GM12878 (cell line): ENCODE data around the gene GNRHR. TPM values are rescaled to one million over a fixed set of nuclear protein-coding genes. Genes with fewer than 3 reads are reported as not detected.

ENCODE experiments used
- ATAC-seq: fragments of 200-7000 bp; cut with Tn5 transposase; 3 replicates; pipeline ENCODE4 v1.9.1; 2020; ENCODE audit warnings: mild to moderate bottlenecking, moderate library complexity
- BruUV-seq: library from RNA; stranded (reverse); fragments of 400-500 nt; replicated peaks from 2 replicates; lab custom pipeline; 2021; lab: Mats Ljungman, UMichigan
- CTCF ChIA-PET: fragments of 300-600 bp; sonication (Branson Sonifier 250); formaldehyde crosslinking; extraction: SDS; loops from one replicate; lab custom pipeline; 2021; ENCODE audit warnings: inconsistent platforms; lab: Yijun Ruan, JAX
- POLR2A ChIA-PET: fragments of 350-600 bp; formaldehyde crosslinking; extraction: SDS; loops from one replicate; lab custom pipeline; 2021; ENCODE audit warnings: inconsistent platforms; lab: Charles Lee
- RAD21 ChIA-PET: fragments of 300-600 bp; sonication (Branson Sonifier 250); formaldehyde crosslinking; loops from one replicate; lab custom pipeline; 2023; ENCODE audit warnings: antibody characterized with exemption; ENCODE audit not compliant: unreplicated experiment; lab: Charles Lee
- SMC1A ChIA-PET: fragments of 300-600 bp; sonication (Branson Sonifier 250); formaldehyde crosslinking; loops from one replicate; lab custom pipeline; 2023; ENCODE audit not compliant: unreplicated experiment, uncharacterized antibody; lab: Charles Lee
- DNase-seq: peaks from one replicate; pipeline ENCODE4 v3.0.0-alpha.2; 2011; ENCODE audit warnings: low read depth, low spot score
- FAIRE-seq: peaks from 3 replicates; lab custom pipeline; 2011; peaks lifted over from hg19 to GRCh38; lab: Jason Lieb, UNC
- H2AFZ ChIP-seq: 2 replicates; pipeline ENCODE4 v1.6.0; 2011; ENCODE audit warnings: low read depth, low read length, control low read depth; ENCODE audit not compliant: control insufficient read depth
- H3K27ac ChIP-seq: 2 replicates; pipeline ENCODE4 v1.5.1; 2011; ENCODE audit warnings: control low read depth; ENCODE audit not compliant: control insufficient read depth, insufficient read depth
- H3K27me3 ChIP-seq, 2 experiments: replicated peaks in 1 of 2; 2 replicates each; pipeline versions ENCODE4 v1.6.0 to v1.6.1; 2011; ENCODE audit warnings: low read length in 1 of 2; ENCODE audit not compliant: control insufficient read depth in 2 of 2, insufficient read depth in 2 of 2
- H3K36me3 ChIP-seq, 2 experiments: 2 replicates each; pipeline ENCODE4 v1.5.1; 2011; ENCODE audit warnings: low read length in 1 of 2; ENCODE audit not compliant: control insufficient read depth in 2 of 2, insufficient read depth in 2 of 2
- H3K4me1 ChIP-seq: 2 replicates; pipeline ENCODE4 v1.6.1; 2011; ENCODE audit warnings: mild to moderate bottlenecking, low read length, moderate library complexity, mixed read lengths; ENCODE audit not compliant: control insufficient read depth, insufficient read depth
- H3K4me2 ChIP-seq: 2 replicates; pipeline ENCODE4 v1.6.0; 2011; ENCODE audit warnings: control low read depth; ENCODE audit not compliant: control insufficient read depth, insufficient read depth
- H3K4me3 ChIP-seq: fragments of 200-600 bp; sonication (generic); 2 replicates; pipeline ENCODE4 v1.5.1; 2016
- H3K79me2 ChIP-seq: 2 replicates; pipeline ENCODE4 v1.6.0; 2011; ENCODE audit warnings: low read length; ENCODE audit not compliant: control insufficient read depth, insufficient read depth
- H3K9ac ChIP-seq: 2 replicates; pipeline ENCODE4 v1.8.0; 2011; ENCODE audit warnings: low read length, control low read depth, mixed read lengths; ENCODE audit not compliant: control insufficient read depth, insufficient read depth
- H3K9me3 ChIP-seq: replicated peaks from 3 replicates; pipeline ENCODE4 v1.5.1; 2011; ENCODE audit warnings: mild to moderate bottlenecking, low read length; ENCODE audit not compliant: control insufficient read depth, insufficient read depth
- H4K20me1 ChIP-seq: 2 replicates; pipeline ENCODE4 v1.6.0; 2011; ENCODE audit not compliant: control insufficient read depth, insufficient read depth
- ASH2L ChIP-seq: fragments of 300-600, 200-600 bp; sonication (generic); IDR thresholded peaks from 2 replicates; pipeline ENCODE4 v1.6.1; 2017; ENCODE audit warnings: low read depth, mild to moderate bottlenecking, borderline replicate concordance
- CREB1 ChIP-seq: IDR thresholded peaks from 2 replicates; pipeline ENCODE4 v1.6.1; 2012; ENCODE audit warnings: low read depth, mild to moderate bottlenecking, inconsistent platforms
- GABPA ChIP-seq: IDR thresholded peaks from 2 replicates; pipeline ENCODE4 v1.6.1; 2014; ENCODE audit warnings: antibody characterized with exemption, low read depth, mild to moderate bottlenecking, inconsistent platforms
- GATAD2B ChIP-seq: fragments of 450-650 bp; conservative IDR thresholded peaks from 2 replicates; pipeline ENCODE4 v1.6.1; 2017; ENCODE audit warnings: low read depth, mild to moderate bottlenecking, moderate library complexity
- MXI1 ChIP-seq: fragments of 150-350 bp; IDR thresholded peaks from 2 replicates; pipeline ENCODE4 v1.6.1; 2011; ENCODE audit warnings: low read depth, mild to moderate bottlenecking, inconsistent platforms, low read length, improper control_type of control experiment
- NFYB ChIP-seq: IDR thresholded peaks from 2 replicates; pipeline ENCODE4 v1.6.1; 2011; ENCODE audit warnings: low read depth, mild to moderate bottlenecking, low read length, improper control_type of control experiment, moderate library complexity; ENCODE audit not compliant: insufficient read depth
- POLR2AphosphoS2 ChIP-seq: IDR thresholded peaks from 2 replicates; pipeline ENCODE4 v1.6.1; 2011; ENCODE audit warnings: low read depth, mild to moderate bottlenecking, low read length, improper control_type of control experiment, moderate library complexity
- SREBF1 ChIP-seq: IDR thresholded peaks from 2 replicates; pipeline ENCODE4 v1.6.1; 2012; ENCODE audit warnings: mild to moderate bottlenecking, low read length
- SREBF2 ChIP-seq: IDR thresholded peaks from 2 replicates; pipeline ENCODE4 v1.6.1; 2012; ENCODE audit warnings: mild to moderate bottlenecking, low read length
- SUZ12 ChIP-seq: fragments of 200-600 bp; sonication (generic); IDR thresholded peaks from one replicate; pipeline ENCODE4 v1.6.1; 2018; ENCODE audit warnings: antibody characterized with exemption, mild to moderate bottlenecking; ENCODE audit not compliant: unreplicated experiment
- TARDBP ChIP-seq: IDR thresholded peaks from 2 replicates; pipeline ENCODE4 v1.6.1; 2016; ENCODE audit warnings: borderline replicate concordance
- TBL1XR1 ChIP-seq: IDR thresholded peaks from 2 replicates; pipeline ENCODE4 v1.6.1; 2012; ENCODE audit warnings: low read depth, low read length, improper control_type of control experiment
- ZNF274 ChIP-seq: IDR thresholded peaks from one replicate; pipeline ENCODE4 v1.8.0; 2011; ENCODE audit not compliant: insufficient read length, insufficient read depth
- in situ Hi-C: fragments of 300-500 bp; cut with MboI; formaldehyde crosslinking; loops from 9 replicates; pipeline ENCODE4 v1.14.3; 2018; ENCODE audit warnings: mixed read lengths
- intact Hi-C: fragments of 100-400 bp; cut with micrococcal nuclease; formaldehyde crosslinking; loops from one replicate; pipeline ENCODE4 v1.14.2; 2022; ENCODE audit not compliant: unreplicated experiment
- polyA plus RNA-seq, 11 experiments: library from polyadenylated mRNA; depleted of rRNA in 4 of 11; unstranded in 6 of 11; stranded (reverse) in 5 of 11; fragments of >200 nt; fragmentation: Nextera tagmentation in 4 of 11; fragmentation: Illumina TruSeq in 1 of 11; extraction: Ambion mirVana in 4 of 11; extraction: Trizol in 1 of 11; gene quantifications; 1 replicate in 1 of 11; 2 replicates in 10 of 11; pipeline versions ENCODE4 v1.2.1 to v1.2.3, GENCODE V29; 2011 to 2016; ENCODE audit warnings: inconsistent platforms in 2 of 11, missing spikeins in 2 of 11, low read depth in 1 of 11
- total RNA-seq, 4 experiments: library from RNA; depleted of rRNA in 3 of 4; stranded (reverse); fragments of >200 nt in 3 of 4; fragmentation: Illumina TruSeq in 1 of 4; extraction: Trizol in 1 of 4; gene quantifications; 2 replicates each; pipeline versions ENCODE4 v1.2.1 to v1.2.3, GENCODE V29; 2013 to 2021
- TF ChIP-seq, protein P1 (sequence below): fragments of 450-650 bp; IDR thresholded peaks from 2 replicates; pipeline ENCODE4 v1.6.1; 2018; ENCODE audit warnings: borderline replicate concordance, mild to moderate bottlenecking; ENCODE audit not compliant: partially characterized antibody
- TF ChIP-seq, protein P2 (sequence below): IDR thresholded peaks from 2 replicates; pipeline ENCODE4 v1.6.1; 2011; ENCODE audit warnings: mild to moderate bottlenecking, low read depth, low read length, moderate library complexity; ENCODE audit not compliant: insufficient replicate concordance
- TF ChIP-seq, protein P3 (sequence below): fragments of 450-650 bp; IDR thresholded peaks from 2 replicates; pipeline ENCODE4 v1.6.1; 2017; ENCODE audit warnings: mild to moderate bottlenecking, low read depth, inconsistent platforms; ENCODE audit not compliant: poor library complexity, severe bottlenecking
- TF ChIP-seq, protein P4 (sequence below): fragments of 450-650 bp; conservative IDR thresholded peaks from 2 replicates; pipeline ENCODE4 v1.6.1; 2017; ENCODE audit warnings: mild to moderate bottlenecking, moderate library complexity

The GNRHR gene
- total and polyA plus RNA-seq, 10 of the 15 experiments (the other 5 are each of a cell fraction or from before 2014, with no cell fraction given), result 0.02 to 0.12 (median 0.08) TPM; not detected in 7

DNA sequence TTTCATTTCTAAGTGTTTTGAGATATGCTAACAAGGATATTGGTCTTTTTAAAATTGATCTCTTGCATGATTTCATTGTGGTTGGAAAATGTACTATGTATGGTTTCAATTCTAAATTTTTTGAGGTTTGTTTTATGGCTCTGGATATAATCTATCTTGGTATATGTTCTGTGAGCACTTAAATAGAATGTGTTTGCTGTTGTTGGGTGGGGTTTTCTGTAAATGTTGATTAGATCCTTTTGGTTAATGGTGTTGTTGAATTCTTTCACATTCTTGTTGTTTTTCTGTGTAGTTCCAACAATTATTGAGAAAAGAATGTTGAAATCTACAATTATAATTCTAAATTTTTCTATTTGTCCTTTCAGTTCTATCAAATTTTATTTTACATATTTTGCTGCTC is 42.6 kb upstream of the GNRHR start:
- SMC1A ChIA-PET, result no interaction called here
- Histone ChIP-seq H3K4me3 (no peak overlapping the region), H3K27me3 (no peaks in the 10 kb centered on the region)
- no peak for TF ChIP-seq ZNF274
- no peak for TF ChIP-seq GABPA
- TF ChIP-seq TARDBP, result no peak
- TF ChIP-seq SUZ12, result no peak
- TF ChIP-seq GATAD2B, result no peak
- TF ChIP-seq MXI1, result no peak
- TF ChIP-seq POLR2AphosphoS2, result no peak
- TF ChIP-seq, protein P1, sequence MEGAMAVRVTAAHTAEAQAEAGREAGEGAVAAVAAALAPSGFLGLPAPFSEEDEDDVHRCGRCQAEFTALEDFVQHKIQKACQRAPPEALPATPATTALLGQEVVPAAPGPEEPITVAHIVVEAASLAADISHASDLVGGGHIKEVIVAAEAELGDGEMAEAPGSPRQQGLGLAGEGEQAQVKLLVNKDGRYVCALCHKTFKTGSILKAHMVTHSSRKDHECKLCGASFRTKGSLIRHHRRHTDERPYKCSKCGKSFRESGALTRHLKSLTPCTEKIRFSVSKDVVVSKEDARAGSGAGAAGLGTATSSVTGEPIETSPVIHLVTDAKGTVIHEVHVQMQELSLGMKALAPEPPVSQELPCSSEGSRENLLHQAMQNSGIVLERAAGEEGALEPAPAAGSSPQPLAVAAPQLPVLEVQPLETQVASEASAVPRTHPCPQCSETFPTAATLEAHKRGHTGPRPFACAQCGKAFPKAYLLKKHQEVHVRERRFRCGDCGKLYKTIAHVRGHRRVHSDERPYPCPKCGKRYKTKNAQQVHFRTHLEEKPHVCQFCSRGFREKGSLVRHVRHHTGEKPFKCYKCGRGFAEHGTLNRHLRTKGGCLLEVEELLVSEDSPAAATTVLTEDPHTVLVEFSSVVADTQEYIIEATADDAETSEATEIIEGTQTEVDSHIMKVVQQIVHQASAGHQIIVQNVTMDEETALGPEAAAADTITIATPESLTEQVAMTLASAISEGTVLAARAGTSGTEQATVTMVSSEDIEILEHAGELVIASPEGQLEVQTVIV, result no peak
- no peak for TF ChIP-seq CREB1
- TF ChIP-seq, protein P2, sequence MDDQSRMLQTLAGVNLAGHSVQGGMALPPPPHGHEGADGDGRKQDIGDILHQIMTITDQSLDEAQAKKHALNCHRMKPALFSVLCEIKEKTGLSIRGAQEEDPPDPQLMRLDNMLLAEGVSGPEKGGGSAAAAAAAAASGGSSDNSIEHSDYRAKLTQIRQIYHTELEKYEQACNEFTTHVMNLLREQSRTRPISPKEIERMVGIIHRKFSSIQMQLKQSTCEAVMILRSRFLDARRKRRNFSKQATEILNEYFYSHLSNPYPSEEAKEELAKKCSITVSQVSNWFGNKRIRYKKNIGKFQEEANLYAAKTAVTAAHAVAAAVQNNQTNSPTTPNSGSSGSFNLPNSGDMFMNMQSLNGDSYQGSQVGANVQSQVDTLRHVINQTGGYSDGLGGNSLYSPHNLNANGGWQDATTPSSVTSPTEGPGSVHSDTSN, result no peak
- TF ChIP-seq SREBF1, result no peak
- TF ChIP-seq SREBF2, result no peak
- TF ChIP-seq ASH2L, result no peak
- TF ChIP-seq, protein P3, sequence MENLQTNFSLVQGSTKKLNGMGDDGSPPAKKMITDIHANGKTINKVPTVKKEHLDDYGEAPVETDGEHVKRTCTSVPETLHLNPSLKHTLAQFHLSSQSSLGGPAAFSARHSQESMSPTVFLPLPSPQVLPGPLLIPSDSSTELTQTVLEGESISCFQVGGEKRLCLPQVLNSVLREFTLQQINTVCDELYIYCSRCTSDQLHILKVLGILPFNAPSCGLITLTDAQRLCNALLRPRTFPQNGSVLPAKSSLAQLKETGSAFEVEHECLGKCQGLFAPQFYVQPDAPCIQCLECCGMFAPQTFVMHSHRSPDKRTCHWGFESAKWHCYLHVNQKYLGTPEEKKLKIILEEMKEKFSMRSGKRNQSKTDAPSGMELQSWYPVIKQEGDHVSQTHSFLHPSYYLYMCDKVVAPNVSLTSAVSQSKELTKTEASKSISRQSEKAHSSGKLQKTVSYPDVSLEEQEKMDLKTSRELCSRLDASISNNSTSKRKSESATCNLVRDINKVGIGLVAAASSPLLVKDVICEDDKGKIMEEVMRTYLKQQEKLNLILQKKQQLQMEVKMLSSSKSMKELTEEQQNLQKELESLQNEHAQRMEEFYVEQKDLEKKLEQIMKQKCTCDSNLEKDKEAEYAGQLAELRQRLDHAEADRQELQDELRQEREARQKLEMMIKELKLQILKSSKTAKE, result no peak
- no peak for TF ChIP-seq TBL1XR1
- TF ChIP-seq, protein P4, sequence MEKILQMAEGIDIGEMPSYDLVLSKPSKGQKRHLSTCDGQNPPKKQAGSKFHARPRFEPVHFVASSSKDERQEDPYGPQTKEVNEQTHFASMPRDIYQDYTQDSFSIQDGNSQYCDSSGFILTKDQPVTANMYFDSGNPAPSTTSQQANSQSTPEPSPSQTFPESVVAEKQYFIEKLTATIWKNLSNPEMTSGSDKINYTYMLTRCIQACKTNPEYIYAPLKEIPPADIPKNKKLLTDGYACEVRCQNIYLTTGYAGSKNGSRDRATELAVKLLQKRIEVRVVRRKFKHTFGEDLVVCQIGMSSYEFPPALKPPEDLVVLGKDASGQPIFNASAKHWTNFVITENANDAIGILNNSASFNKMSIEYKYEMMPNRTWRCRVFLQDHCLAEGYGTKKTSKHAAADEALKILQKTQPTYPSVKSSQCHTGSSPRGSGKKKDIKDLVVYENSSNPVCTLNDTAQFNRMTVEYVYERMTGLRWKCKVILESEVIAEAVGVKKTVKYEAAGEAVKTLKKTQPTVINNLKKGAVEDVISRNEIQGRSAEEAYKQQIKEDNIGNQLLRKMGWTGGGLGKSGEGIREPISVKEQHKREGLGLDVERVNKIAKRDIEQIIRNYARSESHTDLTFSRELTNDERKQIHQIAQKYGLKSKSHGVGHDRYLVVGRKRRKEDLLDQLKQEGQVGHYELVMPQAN, result no peak
- TF ChIP-seq NFYB, result no peak
- TF ChIP-seq, all 136 proteins: peak for 0
- H3K4me1 ChIP-seq, result no peaks in the 10 kb centered on the region
- ATAC-seq, result no peak
- in situ Hi-C loops, result no loop called here
- no peaks in the 10 kb centered on the region for H4K20me1 ChIP-seq
- no peak overlapping the region for H2AFZ ChIP-seq
- BruUV-seq, result no TSS peak
- no peaks in the 10 kb centered on the region for H3K36me3 ChIP-seq
- H3K9ac ChIP-seq, result no peak overlapping the region
- CTCF ChIA-PET, result no interaction called here
- H3K27ac ChIP-seq, result no peak overlapping the region
- RAD21 ChIA-PET, result no interaction called here
- no peak overlapping the region for H3K4me2 ChIP-seq
- no peaks in the 10 kb centered on the region for H3K9me3 ChIP-seq
- no peaks in the 10 kb centered on the region for H3K79me2 ChIP-seq
- DNase-seq, result no peak
- intact Hi-C loops, result no loop called here
- POLR2A ChIA-PET, result no interaction called here
- FAIRE-seq, result no peak
